GM12878 (cell line): Measurements from ENCODE around the gene WDR31. TPM values are rescaled to one million over a fixed set of nuclear protein-coding genes. Genes with fewer than 3 reads are reported as not detected.

Experiments used
- ATAC-seq: fragments of 200-7000 bp; cut with Tn5 transposase; 3 replicates; pipeline ENCODE4 v1.9.1; 2020; ENCODE audit warnings: mild to moderate bottlenecking, moderate library complexity
- BruUV-seq: library from RNA; stranded (reverse); fragments of 400-500 nt; replicated peaks from 2 replicates; lab custom pipeline; 2021; lab: Mats Ljungman, UMichigan
- CTCF ChIA-PET: fragments of 300-600 bp; sonication (Branson Sonifier 250); formaldehyde crosslinking; extraction: SDS; loops from one replicate; lab custom pipeline; 2021; ENCODE audit warnings: inconsistent platforms; lab: Yijun Ruan, JAX
- POLR2A ChIA-PET: fragments of 350-600 bp; formaldehyde crosslinking; extraction: SDS; loops from one replicate; lab custom pipeline; 2021; ENCODE audit warnings: inconsistent platforms; lab: Charles Lee
- RAD21 ChIA-PET: fragments of 300-600 bp; sonication (Branson Sonifier 250); formaldehyde crosslinking; loops from one replicate; lab custom pipeline; 2023; ENCODE audit warnings: antibody characterized with exemption; ENCODE audit not compliant: unreplicated experiment; lab: Charles Lee
- SMC1A ChIA-PET: fragments of 300-600 bp; sonication (Branson Sonifier 250); formaldehyde crosslinking; loops from one replicate; lab custom pipeline; 2023; ENCODE audit not compliant: unreplicated experiment, uncharacterized antibody; lab: Charles Lee
- DNase-seq: peaks from one replicate; pipeline ENCODE4 v3.0.0-alpha.2; 2011; ENCODE audit warnings: low read depth, low spot score
- FAIRE-seq: peaks from 3 replicates; lab custom pipeline; 2011; peaks lifted over from hg19 to GRCh38; lab: Jason Lieb, UNC
- H2AFZ ChIP-seq: 2 replicates; pipeline ENCODE4 v1.6.0; 2011; ENCODE audit warnings: low read depth, low read length, control low read depth; ENCODE audit not compliant: control insufficient read depth
- H3K27ac ChIP-seq: 2 replicates; pipeline ENCODE4 v1.5.1; 2011; ENCODE audit warnings: control low read depth; ENCODE audit not compliant: control insufficient read depth, insufficient read depth
- H3K27me3 ChIP-seq, 2 experiments: replicated peaks in 1 of 2; 2 replicates each; pipeline versions ENCODE4 v1.6.0 to v1.6.1; 2011; ENCODE audit warnings: low read length in 1 of 2; ENCODE audit not compliant: control insufficient read depth in 2 of 2, insufficient read depth in 2 of 2
- H3K36me3 ChIP-seq, 2 experiments: 2 replicates each; pipeline ENCODE4 v1.5.1; 2011; ENCODE audit warnings: low read length in 1 of 2; ENCODE audit not compliant: control insufficient read depth in 2 of 2, insufficient read depth in 2 of 2
- H3K4me1 ChIP-seq: 2 replicates; pipeline ENCODE4 v1.6.1; 2011; ENCODE audit warnings: mild to moderate bottlenecking, low read length, moderate library complexity, mixed read lengths; ENCODE audit not compliant: control insufficient read depth, insufficient read depth
- H3K4me2 ChIP-seq: 2 replicates; pipeline ENCODE4 v1.6.0; 2011; ENCODE audit warnings: control low read depth; ENCODE audit not compliant: control insufficient read depth, insufficient read depth
- H3K4me3 ChIP-seq: fragments of 200-600 bp; sonication (generic); 2 replicates; pipeline ENCODE4 v1.5.1; 2016
- H3K79me2 ChIP-seq: 2 replicates; pipeline ENCODE4 v1.6.0; 2011; ENCODE audit warnings: low read length; ENCODE audit not compliant: control insufficient read depth, insufficient read depth
- H3K9ac ChIP-seq: 2 replicates; pipeline ENCODE4 v1.8.0; 2011; ENCODE audit warnings: low read length, control low read depth, mixed read lengths; ENCODE audit not compliant: control insufficient read depth, insufficient read depth
- H3K9me3 ChIP-seq: replicated peaks from 3 replicates; pipeline ENCODE4 v1.5.1; 2011; ENCODE audit warnings: mild to moderate bottlenecking, low read length; ENCODE audit not compliant: control insufficient read depth, insufficient read depth
- H4K20me1 ChIP-seq: 2 replicates; pipeline ENCODE4 v1.6.0; 2011; ENCODE audit not compliant: control insufficient read depth, insufficient read depth
- CBX5 ChIP-seq: sonication (generic); IDR thresholded peaks from 2 replicates; pipeline ENCODE4 v1.6.1; 2016; ENCODE audit warnings: low read depth, moderate library complexity, mild to moderate bottlenecking, inconsistent platforms
- CUX1 ChIP-seq: IDR thresholded peaks from 2 replicates; pipeline ENCODE4 v1.6.1; 2012; ENCODE audit warnings: improper control_type of control experiment, low read depth, low read length; ENCODE audit not compliant: insufficient replicate concordance
- PML ChIP-seq: IDR thresholded peaks from 2 replicates; pipeline ENCODE4 v1.6.1; 2012; ENCODE audit warnings: low read length, inconsistent platforms
- REST ChIP-seq: IDR thresholded peaks from 2 replicates; pipeline ENCODE4 v1.6.1; 2012; ENCODE audit warnings: mild to moderate bottlenecking, low read depth, low read length
- STAT3 ChIP-seq: IDR thresholded peaks from 2 replicates; pipeline ENCODE4 v1.6.1; 2011; ENCODE audit warnings: low read depth, low read length, improper control_type of control experiment
- WRNIP1 ChIP-seq: IDR thresholded peaks from 2 replicates; pipeline ENCODE4 v1.6.1; 2011; ENCODE audit warnings: low read depth, low read length, improper control_type of control experiment, borderline replicate concordance
- ZSCAN29 ChIP-seq: fragments of 450-650 bp; IDR thresholded peaks from 2 replicates; pipeline ENCODE4 v1.6.1; 2017; ENCODE audit warnings: mild to moderate bottlenecking, moderate library complexity
- WGBS: methylation state at CpG from one replicate; pipeline ENCODE4 v1.1.6; 2016; ENCODE audit warnings: low lambda C conversion rate; ENCODE audit not compliant: insufficient replicate concordance, insufficient coverage; ENCODE audit errors: missing lambda C conversion rate; 5-methylcytosine and 5-hydroxymethylcytosine counted together
- in situ Hi-C: fragments of 300-500 bp; cut with MboI; formaldehyde crosslinking; loops from 9 replicates; pipeline ENCODE4 v1.14.3; 2018; ENCODE audit warnings: mixed read lengths
- intact Hi-C: fragments of 100-400 bp; cut with micrococcal nuclease; formaldehyde crosslinking; loops from one replicate; pipeline ENCODE4 v1.14.2; 2022; ENCODE audit not compliant: unreplicated experiment
- polyA plus RNA-seq, 11 experiments: library from polyadenylated mRNA; depleted of rRNA in 4 of 11; unstranded in 6 of 11; stranded (reverse) in 5 of 11; fragments of >200 nt; fragmentation: Nextera tagmentation in 4 of 11; fragmentation: Illumina TruSeq in 1 of 11; extraction: Ambion mirVana in 4 of 11; extraction: Trizol in 1 of 11; gene quantifications; 1 replicate in 1 of 11; 2 replicates in 10 of 11; pipeline versions ENCODE4 v1.2.1 to v1.2.3, GENCODE V29; 2011 to 2016; ENCODE audit warnings: inconsistent platforms in 2 of 11, missing spikeins in 2 of 11, low read depth in 1 of 11
- total RNA-seq, 4 experiments: library from RNA; depleted of rRNA in 3 of 4; stranded (reverse); fragments of >200 nt in 3 of 4; fragmentation: Illumina TruSeq in 1 of 4; extraction: Trizol in 1 of 4; gene quantifications; 2 replicates each; pipeline versions ENCODE4 v1.2.1 to v1.2.3, GENCODE V29; 2013 to 2021

The WDR31 gene
- total and polyA plus RNA-seq, 10 of the 15 experiments (the other 5 are each of a cell fraction or from before 2014, with no cell fraction given): 0.26 to 1.7 (median 0.79) TPM

GRCh38 chr9:113269871-113270270 lies 70.2 kb downstream of the WDR31 start:
- no peak for TF ChIP-seq REST
- intact Hi-C loops (loop anchor here (5.0 to 10.0 kb wide), 2 partner anchors 343 to 1115 kb away; partner anchors contain the start of gene AKNA), in situ Hi-C loops (loop anchor here (5.0 kb wide), 3 partner anchors 137 to 387 kb away; no protein-coding TSS in a partner anchor)
- H3K9ac ChIP-seq: no peak overlapping the region
- peaks cover 5% of the 10 kb centered on the region; the same call in 1 of the 2 replicates for H3K4me1 ChIP-seq
- H3K36me3 ChIP-seq: peaks cover 4 to 12% of the 10 kb centered on the region in 2 experiments
- ATAC-seq (no peak), FAIRE-seq (no peak), DNase-seq (no peak)
- WGBS: 77% methylated on average over 2 of the region's 2 CpGs
- SMC1A ChIA-PET: interaction anchor here (0.8 kb wide), 2 partner anchors 30 to 143 kb away, joined by 3 read pairs; no protein-coding TSS in a partner anchor
- POLR2A ChIA-PET: no interaction called here
- no TSS peak for BruUV-seq
- no peak overlapping the region for H2AFZ ChIP-seq
- CTCF ChIA-PET: interaction anchor here (0.7 to 1.8 kb wide), 5 partner anchors 38 to 386 kb away, joined by 3 to 8 read pairs (median 4); no protein-coding TSS in a partner anchor
- H4K20me1 ChIP-seq: no peaks in the 10 kb centered on the region
- H3K4me3 ChIP-seq: no peak overlapping the region
- no peaks in the 10 kb centered on the region for H3K27me3 ChIP-seq
- peaks cover 13% of the 10 kb centered on the region for H3K79me2 ChIP-seq
- H3K27ac ChIP-seq: no peak overlapping the region
- RAD21 ChIA-PET: interaction anchor here (1.2 kb wide), 1 partner anchor 388 kb away, joined by 3 read pairs; no protein-coding TSS in a partner anchor
- H3K4me2 ChIP-seq: no peak overlapping the region
- no peaks in the 10 kb centered on the region for H3K9me3 ChIP-seq

- RAD21 ChIA-PET: interaction anchor here (1.2 kb wide), 1 partner anchor 389 kb away, joined by 3 read pairs; no protein-coding TSS in a partner anchor
- Histone ChIP-seq H2AFZ (no peak overlapping the region), H4K20me1 (no peaks in the 10 kb centered on the region), H3K79me2 (peaks cover 9% of the 10 kb centered on the region), H3K4me1 (peaks cover 5% of the 10 kb centered on the region; the same call in 1 of the 2 replicates), H3K4me2 (no peak overlapping the region), H3K4me3 (no peak overlapping the region), H3K9me3 (no peaks in the 10 kb centered on the region), H3K27me3 (no peaks in the 10 kb centered on the region), H3K9ac (no peak overlapping the region), H3K27ac (no peak overlapping the region), H3K36me3 (peaks cover 4 to 12% of the 10 kb centered on the region in 2 experiments)
- DNase-seq (no peak), ATAC-seq (peak; percentile 36; the same call in 2 of the 3 replicates), FAIRE-seq (no peak)
- BruUV-seq: no TSS peak
- intact Hi-C loops (no loop called here), in situ Hi-C loops (no loop called here)
- POLR2A ChIA-PET: no interaction called here
- CTCF ChIA-PET: interaction anchor here (0.6 to 1.8 kb wide), 6 partner anchors 37 to 386 kb away, joined by 3 to 8 read pairs (median 4); no protein-coding TSS in a partner anchor
- SMC1A ChIA-PET: interaction anchor here (0.8 kb wide), 2 partner anchors 29 to 144 kb away, joined by 3 read pairs; no protein-coding TSS in a partner anchor
- WGBS: 92% methylated on average over 2 of the region's 2 CpGs
- no peak for TF ChIP-seq PML
- TF ChIP-seq WRNIP1: no peak
- TF ChIP-seq CUX1: no peak
- TF ChIP-seq STAT3: no peak
- no peak for TF ChIP-seq ZSCAN29
- TF ChIP-seq CBX5: no peak
Observed at GRCh38 chr9:113269355-113269754, 70.7 kb downstream of the WDR31 start.
